OCI-LY3 (cell line): ENCODE measurements around the gene SLIT1.

Source experiments
- EZH2phosphoT487 ChIP-seq: fragments of 200-600 bp; shearing (Covaris generic); IDR thresholded peaks from 2 replicates; pipeline ENCODE4 v1.6.1; 2018; ENCODE audit warnings: antibody characterized with exemption, mixed run types, low read depth
- TF ChIP-seq, protein P1 (sequence below): fragments of 200-600, 300-600 bp; sonication (generic); IDR thresholded peaks from 2 replicates; pipeline ENCODE4 v1.5.1; 2014; ENCODE audit warnings: antibody characterized with exemption, low read length, low read depth

GRCh38 chr10:97142834-97143233 is 42.9 kb downstream of the SLIT1 start:
- TF ChIP-seq, protein P1, sequence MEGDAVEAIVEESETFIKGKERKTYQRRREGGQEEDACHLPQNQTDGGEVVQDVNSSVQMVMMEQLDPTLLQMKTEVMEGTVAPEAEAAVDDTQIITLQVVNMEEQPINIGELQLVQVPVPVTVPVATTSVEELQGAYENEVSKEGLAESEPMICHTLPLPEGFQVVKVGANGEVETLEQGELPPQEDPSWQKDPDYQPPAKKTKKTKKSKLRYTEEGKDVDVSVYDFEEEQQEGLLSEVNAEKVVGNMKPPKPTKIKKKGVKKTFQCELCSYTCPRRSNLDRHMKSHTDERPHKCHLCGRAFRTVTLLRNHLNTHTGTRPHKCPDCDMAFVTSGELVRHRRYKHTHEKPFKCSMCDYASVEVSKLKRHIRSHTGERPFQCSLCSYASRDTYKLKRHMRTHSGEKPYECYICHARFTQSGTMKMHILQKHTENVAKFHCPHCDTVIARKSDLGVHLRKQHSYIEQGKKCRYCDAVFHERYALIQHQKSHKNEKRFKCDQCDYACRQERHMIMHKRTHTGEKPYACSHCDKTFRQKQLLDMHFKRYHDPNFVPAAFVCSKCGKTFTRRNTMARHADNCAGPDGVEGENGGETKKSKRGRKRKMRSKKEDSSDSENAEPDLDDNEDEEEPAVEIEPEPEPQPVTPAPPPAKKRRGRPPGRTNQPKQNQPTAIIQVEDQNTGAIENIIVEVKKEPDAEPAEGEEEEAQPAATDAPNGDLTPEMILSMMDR: no peak
- TF ChIP-seq EZH2phosphoT487: no peak
